ENCODE data around the gene ARNT2. TPM values are rescaled to one million over a fixed set of nuclear protein-coding genes. Genes with fewer than 3 reads are reported as not detected.

The ARNT2 gene
- total and polyA plus RNA-seq, 2 experiments from 2014 or later: 4.6 to 11.6 TPM

GRCh38 chr15:80426316-80426715, 22.1 kb downstream of the ARNT2 start:
- Mint-ChIP-seq H3K27me3 (ENCODE audit: insufficient read depth, low read depth, poor library complexity) (no peaks in the 10 kb centered on the region), H3K9me3 (no peaks in the 10 kb centered on the region), H3K4me3 (no peak overlapping the region), H3K4me1 (no peaks in the 10 kb centered on the region), H3K36me3 (ENCODE audit: low read depth) (no peaks in the 10 kb centered on the region), H3K27ac (no peak overlapping the region)
- DNase-seq (ENCODE audit: low spot score): no peak
- Histone ChIP-seq H3K4me1 (ENCODE audit: insufficient read depth) (no peaks in the 10 kb centered on the region), H3F3A (replicated peaks; ENCODE audit: low read depth) (no peaks in the 10 kb centered on the region), H3K27ac (ENCODE audit: low read depth) (no peak overlapping the region), H3K27me3 (ENCODE audit: insufficient read depth) (no peaks in the 10 kb centered on the region), H3K79me2 (replicated peaks; ENCODE audit: insufficient read depth) (no peaks in the 10 kb centered on the region), H3K36me3 (ENCODE audit: insufficient read depth) (no peaks in the 10 kb centered on the region), H3K4me2 (no peak overlapping the region), H4K20me1 (replicated peaks; ENCODE audit: insufficient read depth) (0 out of 2 replicates have a peak, but pooled peaks cover 4% of the 10 kb centered on the region), H3K9me2 (ENCODE audit: insufficient read depth) (peaks cover 9% of the 10 kb centered on the region; the same call in 1 of the 2 replicates), H2AFZ (no peak overlapping the region), H3K4me3 (no peak overlapping the region)
- TF ChIP-seq JUNB (IDR thresholded peaks at IDR 0.05; ENCODE audit: unreplicated experiment): no peak
- TF ChIP-seq CREB1 (CRISPR knock-in tag; IDR thresholded peaks at IDR 0.05; ENCODE audit: low read depth): no peak
- TF ChIP-seq EZH2 (IDR thresholded peaks at IDR 0.05; ENCODE audit: low read depth, unreplicated experiment): no peak
- no peak for TF ChIP-seq NANOG (IDR thresholded peaks at IDR 0.05; ENCODE audit: borderline replicate concordance)
- no peak for TF ChIP-seq CTCF (conservative IDR thresholded peaks at IDR 0.05; ENCODE audit: low read depth in 2 of 2)
- TF ChIP-seq ZNF462 (CRISPR knock-in tag; IDR thresholded peaks at IDR 0.05): no peak
- TF ChIP-seq POLR2AphosphoS5 (IDR thresholded peaks at IDR 0.05; ENCODE audit: low read depth): no peak
- TF ChIP-seq EZH2phosphoT487 (IDR thresholded peaks at IDR 0.05; ENCODE audit: unreplicated experiment): no peak
- TF ChIP-seq, protein P1, sequence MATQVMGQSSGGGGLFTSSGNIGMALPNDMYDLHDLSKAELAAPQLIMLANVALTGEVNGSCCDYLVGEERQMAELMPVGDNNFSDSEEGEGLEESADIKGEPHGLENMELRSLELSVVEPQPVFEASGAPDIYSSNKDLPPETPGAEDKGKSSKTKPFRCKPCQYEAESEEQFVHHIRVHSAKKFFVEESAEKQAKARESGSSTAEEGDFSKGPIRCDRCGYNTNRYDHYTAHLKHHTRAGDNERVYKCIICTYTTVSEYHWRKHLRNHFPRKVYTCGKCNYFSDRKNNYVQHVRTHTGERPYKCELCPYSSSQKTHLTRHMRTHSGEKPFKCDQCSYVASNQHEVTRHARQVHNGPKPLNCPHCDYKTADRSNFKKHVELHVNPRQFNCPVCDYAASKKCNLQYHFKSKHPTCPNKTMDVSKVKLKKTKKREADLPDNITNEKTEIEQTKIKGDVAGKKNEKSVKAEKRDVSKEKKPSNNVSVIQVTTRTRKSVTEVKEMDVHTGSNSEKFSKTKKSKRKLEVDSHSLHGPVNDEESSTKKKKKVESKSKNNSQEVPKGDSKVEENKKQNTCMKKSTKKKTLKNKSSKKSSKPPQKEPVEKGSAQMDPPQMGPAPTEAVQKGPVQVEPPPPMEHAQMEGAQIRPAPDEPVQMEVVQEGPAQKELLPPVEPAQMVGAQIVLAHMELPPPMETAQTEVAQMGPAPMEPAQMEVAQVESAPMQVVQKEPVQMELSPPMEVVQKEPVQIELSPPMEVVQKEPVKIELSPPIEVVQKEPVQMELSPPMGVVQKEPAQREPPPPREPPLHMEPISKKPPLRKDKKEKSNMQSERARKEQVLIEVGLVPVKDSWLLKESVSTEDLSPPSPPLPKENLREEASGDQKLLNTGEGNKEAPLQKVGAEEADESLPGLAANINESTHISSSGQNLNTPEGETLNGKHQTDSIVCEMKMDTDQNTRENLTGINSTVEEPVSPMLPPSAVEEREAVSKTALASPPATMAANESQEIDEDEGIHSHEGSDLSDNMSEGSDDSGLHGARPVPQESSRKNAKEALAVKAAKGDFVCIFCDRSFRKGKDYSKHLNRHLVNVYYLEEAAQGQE (IDR thresholded peaks at IDR 0.05; ENCODE audit: unreplicated experiment): no peak
- no peak for TF ChIP-seq ETS1 (IDR thresholded peaks at IDR 0.05)
- no peak for TF ChIP-seq ZNF331 (CRISPR knock-in tag; IDR thresholded peaks at IDR 0.05; ENCODE audit: low read depth)
- TF ChIP-seq ZNF114 (CRISPR knock-in tag; IDR thresholded peaks at IDR 0.05): no peak
- no peak for TF ChIP-seq STAT1 (IDR thresholded peaks at IDR 0.05; ENCODE audit: unreplicated experiment)
- ATAC-seq: no peak
